Hepatocyte (in vitro differentiated cells): ENCODE data around the gene RASSF4. TPM values are rescaled to one million over a fixed set of nuclear protein-coding genes. Genes with fewer than 3 reads are reported as not detected.

ENCODE experiments used
- DNase-seq: peaks from one replicate; pipeline ENCODE4 v3.0.0-alpha.2; 2016; ENCODE audit warnings: low spot score
- H2AFZ ChIP-seq: fragments of 200-600 bp; sonication (generic); 2 replicates; pipeline ENCODE4 v1.6.0; 2016; ENCODE audit warnings: antibody characterized with exemption, mild to moderate bottlenecking
- H3K27ac ChIP-seq: fragments of 200-600 bp; sonication (generic); 2 replicates; pipeline ENCODE4 v1.5.1; 2016; ENCODE audit warnings: mild to moderate bottlenecking
- H3K27me3 ChIP-seq: fragments of 200-600 bp; sonication (generic); 2 replicates; pipeline ENCODE4 v1.6.1; 2016
- H3K36me3 ChIP-seq: fragments of 200-600 bp; sonication (generic); replicated peaks from 2 replicates; pipeline ENCODE4 v1.5.1; 2016; ENCODE audit warnings: low read depth; ENCODE audit not compliant: insufficient read depth
- H3K4me1 ChIP-seq: fragments of 200-600 bp; sonication (generic); 2 replicates; pipeline ENCODE4 v1.5.1; 2016; ENCODE audit warnings: mild to moderate bottlenecking, moderate library complexity; ENCODE audit not compliant: insufficient read depth
- H3K4me2 ChIP-seq: fragments of 200-600 bp; sonication (generic); 2 replicates; pipeline ENCODE4 v1.6.0; 2016
- H3K4me3 ChIP-seq: fragments of 200-600 bp; sonication (generic); 2 replicates; pipeline ENCODE4 v1.5.1; 2016; ENCODE audit warnings: mild to moderate bottlenecking
- H3K79me2 ChIP-seq: fragments of 200-600 bp; sonication (generic); 2 replicates; pipeline ENCODE4 v1.6.0; 2017; ENCODE audit warnings: mild to moderate bottlenecking
- H3K9me2 ChIP-seq: fragments of 200-600 bp; sonication (generic); replicated peaks from 2 replicates; pipeline ENCODE4 v1.6.0; 2017; ENCODE audit warnings: mild to moderate bottlenecking; ENCODE audit not compliant: insufficient read depth
- H3K9me3 ChIP-seq: fragments of 200-600 bp; sonication (generic); 2 replicates; pipeline ENCODE4 v1.5.1; 2016; ENCODE audit warnings: low read depth, mild to moderate bottlenecking
- H4K20me1 ChIP-seq: fragments of 200-600 bp; sonication (generic); 2 replicates; pipeline ENCODE4 v1.6.0; 2016; ENCODE audit warnings: mild to moderate bottlenecking; ENCODE audit not compliant: insufficient read depth, poor library complexity, severe bottlenecking
- CTCF ChIP-seq: fragments of 200-600 bp; sonication (generic); IDR thresholded peaks from 2 replicates; pipeline ENCODE4 v1.5.1; 2016; ENCODE audit warnings: antibody characterized with exemption, mild to moderate bottlenecking; ENCODE audit not compliant: poor library complexity
- EZH2 ChIP-seq: fragments of 200-600 bp; sonication (generic); IDR thresholded peaks from 2 replicates; pipeline ENCODE4 v1.6.1; 2016; ENCODE audit warnings: antibody characterized with exemption, mild to moderate bottlenecking, borderline replicate concordance
- EZH2phosphoT487 ChIP-seq: fragments of 200-600 bp; sonication (generic); IDR thresholded peaks from one replicate; pipeline ENCODE4 v1.6.1; 2018; ENCODE audit warnings: antibody characterized with exemption, mild to moderate bottlenecking, low read depth, moderate library complexity; ENCODE audit not compliant: unreplicated experiment, severe bottlenecking
- WGBS: methylation state at CpG from one replicate; pipeline ENCODE4 v1.1.6; 2016; ENCODE audit warnings: low lambda C conversion rate; ENCODE audit errors: missing lambda C conversion rate; 5-methylcytosine and 5-hydroxymethylcytosine counted together
- polyA plus RNA-seq: library from polyadenylated mRNA; unstranded; fragments of >200 nt; fragmentation: Nextera tagmentation; extraction: Ambion mirVana; gene quantifications from 2 replicates; pipeline ENCODE4 v1.2.1, GENCODE V29; 2016
- total RNA-seq: library from RNA; depleted of rRNA; stranded (reverse); fragments of >200 nt; gene quantifications from 2 replicates; pipeline ENCODE4 v1.2.3, GENCODE V29; 2014

RASSF4 gene
- total and polyA plus RNA-seq, 2 experiments from 2014 or later: 19.2 to 20.1 TPM

- no peak for DNase-seq
- WGBS: 98% methylated on average over 7 of the region's 7 CpGs
- Histone ChIP-seq H3K9me3 (no peaks in the 10 kb centered on the region), H3K9me2 (no peaks in the 10 kb centered on the region), H3K36me3 (no peaks in the 10 kb centered on the region), H3K79me2 (no peaks in the 10 kb centered on the region), H3K4me2 (no peak overlapping the region), H4K20me1 (no peaks in the 10 kb centered on the region), H3K27me3 (no peaks in the 10 kb centered on the region), H2AFZ (no peak overlapping the region), H3K4me3 (no peak overlapping the region), H3K4me1 (peaks cover 20% of the 10 kb centered on the region), H3K27ac (no peak overlapping the region)
- TF ChIP-seq CTCF (no peak), EZH2 (no peak), EZH2phosphoT487 (no peak)
Observed at GRCh38 chr10:44990965-44991364, 31.4 kb downstream of the RASSF4 start.

- H3K79me2 ChIP-seq: no peaks in the 10 kb centered on the region
- H3K9me2 ChIP-seq: no peaks in the 10 kb centered on the region
- H3K9me3 ChIP-seq: no peaks in the 10 kb centered on the region
- H3K4me2 ChIP-seq: no peak overlapping the region
- H3K36me3 ChIP-seq: no peaks in the 10 kb centered on the region
- 86% methylated on average over 5 of the region's 5 CpGs for WGBS
- no peak overlapping the region for H2AFZ ChIP-seq
- no peaks in the 10 kb centered on the region for H3K27me3 ChIP-seq
- no peak for DNase-seq
- no peaks in the 10 kb centered on the region for H4K20me1 ChIP-seq
- peaks cover 17% of the 10 kb centered on the region for H3K4me1 ChIP-seq
- no peak overlapping the region for H3K27ac ChIP-seq
- H3K4me3 ChIP-seq: no peak overlapping the region
- TF ChIP-seq CTCF (no peak), EZH2 (no peak), EZH2phosphoT487 (no peak)
Observed at GRCh38 chr10:44991571-44991970, 32.0 kb downstream of the RASSF4 start.

- Histone ChIP-seq H3K27me3 (no peaks in the 10 kb centered on the region), H4K20me1 (no peaks in the 10 kb centered on the region), H2AFZ (no peak overlapping the region), H3K9me3 (no peaks in the 10 kb centered on the region), H3K4me2 (no peak overlapping the region), H3K4me1 (peaks cover 16% of the 10 kb centered on the region), H3K79me2 (no peaks in the 10 kb centered on the region), H3K4me3 (no peak overlapping the region), H3K36me3 (no peaks in the 10 kb centered on the region), H3K27ac (no peak overlapping the region), H3K9me2 (no peaks in the 10 kb centered on the region)
- TF ChIP-seq EZH2phosphoT487: no peak
- no peak for TF ChIP-seq EZH2
- no peak for TF ChIP-seq CTCF
- 98% methylated on average over 11 of the region's 11 CpGs for WGBS
- no peak for DNase-seq
Observed at GRCh38 chr10:44992070-44992731, 32.6 kb downstream of the RASSF4 start.
